SKM-1 (cell line): ENCODE measurements around the gene WFDC1.

Source experiments
- DNase-seq: peaks from one replicate; lab custom pipeline; 2025; ENCODE audit not compliant: unreplicated experiment; lab: John Stamatoyannopoulos, UW

The WFDC1 gene

GRCh38 chr16:84371553-84371865, 76.8 kb downstream of the WFDC1 start:
- no peak for DNase-seq

GRCh38 chr16:84373907-84374489, 79.3 kb downstream of the WFDC1 start:
- no peak for DNase-seq

GRCh38 chr16:84378099-84378498, 83.4 kb downstream of the WFDC1 start:
- no peak for DNase-seq

- DNase-seq = no peak
Observed at GRCh38 chr16:84378567-84378966, 83.9 kb downstream of the WFDC1 start.

GRCh38 chr16:84379008-84379708, 84.5 kb downstream of the WFDC1 start:
- no peak for DNase-seq
